ENCODE results near the gene TMEM123. TPM values are rescaled to one million over a fixed set of nuclear protein-coding genes. Genes with fewer than 3 reads are reported as not detected.

The TMEM123 gene
- total RNA-seq, 1 donor from 2014 or later, result 172 TPM

GRCh38 chr11:102488208-102488607 lies 35.6 kb upstream of the TMEM123 start:
- no peak overlapping the region for H3K4me3 ChIP-seq (ENCODE audit: low read depth, low read length)
- no peak for TF ChIP-seq CTCF (IDR thresholded peaks at IDR 0.05; ENCODE audit: insufficient read depth, low read length, severe bottlenecking)
- DNase-seq (ENCODE audit: low read depth) (no peak), FAIRE-seq (no peak)
- H3K27me3 ChIP-seq (ENCODE audit: control insufficient read depth, insufficient read depth, low read length), result no peaks in the 10 kb centered on the region
- no peaks in the 10 kb centered on the region for H3K36me3 ChIP-seq (ENCODE audit: control insufficient read depth, insufficient read depth, low read length)

GRCh38 chr11:102487214-102487613 lies 34.6 kb upstream of the TMEM123 start:
- Histone ChIP-seq H3K4me3 (ENCODE audit: low read depth, low read length) (no peak overlapping the region), H3K36me3 (ENCODE audit: control insufficient read depth, insufficient read depth, low read length) (no peaks in the 10 kb centered on the region), H3K27me3 (ENCODE audit: control insufficient read depth, insufficient read depth, low read length) (no peaks in the 10 kb centered on the region)
- DNase-seq (ENCODE audit: low read depth), result no peak
- no peak for TF ChIP-seq CTCF (IDR thresholded peaks at IDR 0.05; ENCODE audit: insufficient read depth, low read length, severe bottlenecking)
- FAIRE-seq, result no peak

GRCh38 chr11:102486584-102486983 lies 34.0 kb upstream of the TMEM123 start:
- no peaks in the 10 kb centered on the region for H3K36me3 ChIP-seq (ENCODE audit: control insufficient read depth, insufficient read depth, low read length)
- no peak for DNase-seq (ENCODE audit: low read depth)
- H3K4me3 ChIP-seq (ENCODE audit: low read depth, low read length), result no peak overlapping the region
- no peaks in the 10 kb centered on the region for H3K27me3 ChIP-seq (ENCODE audit: control insufficient read depth, insufficient read depth, low read length)
- TF ChIP-seq CTCF (IDR thresholded peaks at IDR 0.05; ENCODE audit: insufficient read depth, low read length, severe bottlenecking), result no peak
- FAIRE-seq, result no peak

- TF ChIP-seq CTCF (IDR thresholded peaks at IDR 0.05; ENCODE audit: insufficient read depth, low read length, severe bottlenecking), result no peak
- H3K4me3 ChIP-seq (ENCODE audit: low read depth, low read length), result no peak overlapping the region
- DNase-seq (ENCODE audit: low read depth) (peak; percentile 43), FAIRE-seq (no peak)
- no peaks in the 10 kb centered on the region for H3K27me3 ChIP-seq (ENCODE audit: control insufficient read depth, insufficient read depth, low read length)
- H3K36me3 ChIP-seq (ENCODE audit: control insufficient read depth, insufficient read depth, low read length), result no peaks in the 10 kb centered on the region
These were observed 32.6 kb upstream of the TMEM123 start for GRCh38 chr11:102485095-102485722.

GRCh38 chr11:102482433-102482832 lies 29.9 kb upstream of the TMEM123 start:
- FAIRE-seq (no peak), DNase-seq (ENCODE audit: low read depth) (no peak)
- H3K36me3 ChIP-seq (ENCODE audit: control insufficient read depth, insufficient read depth, low read length), result no peaks in the 10 kb centered on the region
- no peaks in the 10 kb centered on the region for H3K27me3 ChIP-seq (ENCODE audit: control insufficient read depth, insufficient read depth, low read length)
- TF ChIP-seq CTCF (IDR thresholded peaks at IDR 0.05; ENCODE audit: insufficient read depth, low read length, severe bottlenecking), result no peak
- no peak overlapping the region for H3K4me3 ChIP-seq (ENCODE audit: low read depth, low read length)

- no peaks in the 10 kb centered on the region for H3K27me3 ChIP-seq (ENCODE audit: control insufficient read depth, insufficient read depth, low read length)
- H3K36me3 ChIP-seq (ENCODE audit: control insufficient read depth, insufficient read depth, low read length), result no peaks in the 10 kb centered on the region
- TF ChIP-seq CTCF (IDR thresholded peaks at IDR 0.05; ENCODE audit: insufficient read depth, low read length, severe bottlenecking), result no peak
- DNase-seq (ENCODE audit: low read depth), result no peak
- no peak for FAIRE-seq
- H3K4me3 ChIP-seq (ENCODE audit: low read depth, low read length), result no peak overlapping the region
These were observed 27.2 kb upstream of the TMEM123 start for GRCh38 chr11:102479733-102480132.
